Fibroblast of villous mesenchyme (primary cell): ENCODE results near the gene ZRANB3. TPM values are rescaled to one million over a fixed set of nuclear protein-coding genes. Genes with fewer than 3 reads are reported as not detected.

ENCODE experiments used
- DNase-seq: peaks from one replicate; pipeline ENCODE4 v3.0.0-alpha.2; 2010; ENCODE audit warnings: low read depth
- H3K4me3 ChIP-seq: 2 replicates; pipeline ENCODE4 v1.5.1; 2011; ENCODE audit warnings: low read depth, mild to moderate bottlenecking, low read length
- total RNA-seq: library from RNA; depleted of rRNA; stranded (reverse); fragments of >200 nt; gene quantifications from 2 replicates; pipeline ENCODE4 v1.2.3, GENCODE V29; 2012
- TF ChIP-seq, protein P1 (sequence below): IDR thresholded peaks from 2 replicates; pipeline ENCODE4 v1.5.1; 2012; ENCODE audit warnings: low read depth, mild to moderate bottlenecking, low read length; ENCODE audit not compliant: insufficient read depth

ZRANB3 gene
- total RNA-seq, 1 donor = 9.1 TPM

DNA sequence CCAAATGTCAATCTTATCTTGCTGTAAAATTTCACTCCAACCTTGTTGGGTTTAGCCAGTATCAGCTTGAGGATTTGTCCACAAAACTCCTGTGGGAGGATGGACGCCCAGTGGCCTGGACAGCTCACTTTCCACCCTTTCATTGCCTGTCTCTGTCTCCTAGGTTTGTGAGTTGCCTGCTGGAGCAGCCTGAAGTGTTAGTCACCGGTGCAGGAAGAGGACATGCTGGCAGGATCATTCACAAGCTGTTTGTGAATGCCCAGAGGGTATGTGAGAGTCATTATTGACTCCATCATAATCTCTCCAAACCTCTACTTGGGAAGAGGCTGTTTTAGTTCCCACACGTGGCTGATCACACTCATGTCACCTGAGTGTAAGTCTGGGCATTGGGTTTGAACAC, 366.6 kb downstream of the ZRANB3 start:
- DNase-seq = peak; percentile 38
- no peak overlapping the region for H3K4me3 ChIP-seq
- TF ChIP-seq, protein P1, sequence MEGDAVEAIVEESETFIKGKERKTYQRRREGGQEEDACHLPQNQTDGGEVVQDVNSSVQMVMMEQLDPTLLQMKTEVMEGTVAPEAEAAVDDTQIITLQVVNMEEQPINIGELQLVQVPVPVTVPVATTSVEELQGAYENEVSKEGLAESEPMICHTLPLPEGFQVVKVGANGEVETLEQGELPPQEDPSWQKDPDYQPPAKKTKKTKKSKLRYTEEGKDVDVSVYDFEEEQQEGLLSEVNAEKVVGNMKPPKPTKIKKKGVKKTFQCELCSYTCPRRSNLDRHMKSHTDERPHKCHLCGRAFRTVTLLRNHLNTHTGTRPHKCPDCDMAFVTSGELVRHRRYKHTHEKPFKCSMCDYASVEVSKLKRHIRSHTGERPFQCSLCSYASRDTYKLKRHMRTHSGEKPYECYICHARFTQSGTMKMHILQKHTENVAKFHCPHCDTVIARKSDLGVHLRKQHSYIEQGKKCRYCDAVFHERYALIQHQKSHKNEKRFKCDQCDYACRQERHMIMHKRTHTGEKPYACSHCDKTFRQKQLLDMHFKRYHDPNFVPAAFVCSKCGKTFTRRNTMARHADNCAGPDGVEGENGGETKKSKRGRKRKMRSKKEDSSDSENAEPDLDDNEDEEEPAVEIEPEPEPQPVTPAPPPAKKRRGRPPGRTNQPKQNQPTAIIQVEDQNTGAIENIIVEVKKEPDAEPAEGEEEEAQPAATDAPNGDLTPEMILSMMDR = no peak

- TF ChIP-seq, protein P1 = no peak
- no peak for DNase-seq
Measured at GRCh38 chr2:135163901-135164300, 367.1 kb downstream of the ZRANB3 start.

DNA sequence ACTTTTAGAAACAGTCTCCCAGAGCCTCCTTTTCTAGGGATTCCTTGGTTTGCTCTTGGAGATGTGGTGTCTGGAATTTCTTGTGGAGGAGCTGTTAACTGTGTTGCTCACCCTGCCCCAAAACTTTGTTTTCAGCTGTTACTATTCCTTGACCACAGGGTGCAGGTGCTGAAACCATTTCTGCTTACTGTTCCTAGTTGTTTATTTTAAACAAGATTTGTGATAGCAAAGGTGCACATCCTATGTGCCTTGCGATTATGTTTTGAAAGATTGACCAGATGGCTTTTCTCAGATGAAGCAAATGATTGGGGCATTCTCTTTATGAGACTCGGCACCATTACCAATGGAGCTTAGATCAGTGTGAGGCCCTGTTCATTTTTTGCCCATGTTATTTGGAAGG, 367.7 kb downstream of the ZRANB3 start:
- TF ChIP-seq, protein P1 = no peak
- DNase-seq = no peak

More at GRCh38 chr2:135163901-135164300, 367.1 kb downstream of the ZRANB3 start:
- no peak overlapping the region for H3K4me3 ChIP-seq

DNA sequence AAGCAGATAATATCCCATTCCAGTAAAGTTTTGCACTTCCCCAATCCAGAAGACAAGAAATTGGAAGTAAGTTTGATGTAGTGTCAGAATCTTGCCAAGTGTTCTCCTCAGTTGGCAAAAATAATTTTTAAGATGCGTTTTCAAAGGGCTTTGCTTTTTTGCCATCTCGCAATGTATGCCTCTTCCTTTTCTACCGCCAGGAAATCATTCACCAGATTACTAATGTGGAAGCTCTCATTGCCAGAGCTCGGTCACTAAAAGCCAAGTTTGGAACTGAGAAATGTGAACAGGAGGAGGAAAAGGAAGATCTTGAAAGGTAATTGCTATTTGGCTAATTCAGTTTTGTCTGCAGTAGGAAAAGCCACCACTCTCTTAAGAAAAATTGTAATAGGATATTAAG, 368.2 kb downstream of the ZRANB3 start:
- TF ChIP-seq, protein P1 = no peak
- DNase-seq = no peak
- H3K4me3 ChIP-seq = no peak overlapping the region

More for the DNA sequence above, 367.7 kb downstream of the ZRANB3 start:
- no peak overlapping the region for H3K4me3 ChIP-seq

GRCh38 chr2:135162377-135162776, 368.6 kb downstream of the ZRANB3 start:
- TF ChIP-seq, protein P1 = no peak
- DNase-seq = no peak
- H3K4me3 ChIP-seq = no peak overlapping the region

- DNase-seq = no peak
- no peak overlapping the region for H3K4me3 ChIP-seq
- TF ChIP-seq, protein P1 = no peak
Measured at GRCh38 chr2:135159191-135159590, 371.8 kb downstream of the ZRANB3 start.

DNA sequence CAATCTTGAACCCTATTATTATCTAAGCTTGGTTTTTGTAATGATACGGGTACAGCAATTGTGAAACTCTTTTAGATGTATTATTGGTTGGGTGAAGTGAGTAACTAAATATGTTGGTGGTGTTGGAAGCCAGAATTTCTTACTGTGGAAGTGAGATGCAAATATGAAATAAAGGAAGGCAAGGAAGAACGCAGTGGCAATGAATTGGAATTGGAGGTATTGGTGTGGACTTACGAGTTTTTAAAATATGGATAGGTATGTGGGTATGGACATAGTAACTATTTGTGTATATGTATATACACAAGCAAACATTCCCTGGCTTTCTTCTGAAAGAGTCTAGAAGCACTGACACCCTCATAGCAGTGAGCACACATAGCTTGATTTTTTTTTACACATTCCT, 373.2 kb downstream of the ZRANB3 start:
- TF ChIP-seq, protein P1 = no peak
- no peak for DNase-seq
- H3K4me3 ChIP-seq = no peak overlapping the region
